Stimulated activated effector memory CD8-positive, alpha-beta T cell treated with anti-CD3 and anti-CD28 coated beads, Interleukin-12 subunit alpha, Interleukin-12 subunit beta, amount 100 ng/mL, for 72 hours (primary cell): ENCODE data around the gene SP9.

ENCODE experiments used
- ATAC-seq: fragments of 150-1000 bp; cut with Tn5 transposase; 2 replicates; pipeline ENCODE4 v1.10.0; 2021
- DNase-seq, 2 donors: peaks; one replicate each; pipeline ENCODE4 v3.0.0; 2021 to 2022; ENCODE audit warnings: low spot score in 2 of 2
- H3K27ac Mint-ChIP-seq: one replicate; pipeline ENCODE4 v1.8.0; 2022; ENCODE audit warnings: mild to moderate bottlenecking, mixed read lengths
- H3K36me3 Mint-ChIP-seq: one replicate; pipeline ENCODE4 v1.8.0; 2022; ENCODE audit warnings: mild to moderate bottlenecking, mixed read lengths
- H3K4me1 Mint-ChIP-seq: one replicate; pipeline ENCODE4 v1.8.0; 2022; ENCODE audit warnings: mixed read lengths
- H3K4me3 Mint-ChIP-seq: one replicate; pipeline ENCODE4 v1.8.0; 2022; ENCODE audit warnings: mild to moderate bottlenecking, mixed read lengths
- H3K9me3 Mint-ChIP-seq: one replicate; pipeline ENCODE4 v1.8.0; 2022; ENCODE audit warnings: mixed read lengths

Gene SP9

GRCh38 chr2:174334781-174335251 lies at the start of gene SP9:
Gene SP9 (plus strand): TSS chr2:174334954. CDS start chr2:174335093, 139 bp downstream.
- Mint-ChIP-seq H3K27ac (no peak within 1 kb of the TSS), H3K4me1 (peaks cover 36% of the 10 kb centered on the region), H3K9me3 (no peaks in the 10 kb centered on the region), H3K36me3 (peaks cover 17% of the 10 kb centered on the region), H3K4me3 (peak within 1 kb of the TSS; percentile 72)
- peak; percentile 17 for ATAC-seq
- DNase-seq, result peak in 1 of 2 donors; percentile 60

GRCh38 chr2:174286172-174286571 lies 48.6 kb upstream of the SP9 start:
- DNase-seq (no peak), ATAC-seq (no peak)
- H3K4me3 Mint-ChIP-seq, result no peak overlapping the region
- no peaks in the 10 kb centered on the region for H3K4me1 Mint-ChIP-seq
- H3K9me3 Mint-ChIP-seq, result no peaks in the 10 kb centered on the region
- H3K36me3 Mint-ChIP-seq, result no peaks in the 10 kb centered on the region
- no peak overlapping the region for H3K27ac Mint-ChIP-seq

DNA sequence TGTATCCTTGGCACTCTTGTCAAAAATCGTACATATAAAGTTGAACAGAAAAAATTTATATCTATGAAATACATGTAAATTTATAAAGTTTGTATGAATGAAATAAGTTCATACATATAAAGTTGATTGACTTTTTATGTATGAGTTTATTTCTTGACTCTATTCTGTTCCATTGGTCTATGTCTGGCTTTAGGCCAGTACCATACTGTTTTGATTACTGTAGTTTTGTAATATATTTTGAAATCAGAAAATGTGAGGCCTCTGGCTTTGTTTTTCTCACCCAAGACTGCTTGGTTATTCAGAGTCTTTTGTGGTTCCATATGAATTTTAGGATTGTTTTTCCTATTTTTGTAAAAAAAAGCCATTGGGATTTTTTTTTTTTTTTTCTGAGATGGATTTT lies 41.8 kb upstream of the SP9 start:
- no peaks in the 10 kb centered on the region for H3K4me1 Mint-ChIP-seq

DNA sequence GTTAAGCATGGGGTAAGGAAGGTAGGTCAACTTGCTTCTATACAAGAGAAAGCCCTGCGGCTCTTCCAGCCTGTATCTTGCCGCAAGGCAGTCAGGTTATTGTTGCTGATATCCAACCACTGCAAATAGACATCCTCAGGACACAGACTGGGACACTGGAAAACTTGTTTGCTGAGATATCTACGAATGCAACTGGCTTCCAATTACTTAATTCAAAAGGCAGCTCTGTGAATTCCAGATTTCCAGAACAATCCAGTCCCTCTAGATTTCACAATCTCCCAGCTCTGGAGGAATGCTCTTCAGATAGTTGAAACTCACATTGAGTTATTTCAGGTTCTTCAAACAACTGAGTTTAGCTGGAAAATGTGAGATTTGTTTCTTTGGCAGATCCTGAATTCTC lies 34.6 kb upstream of the SP9 start:
- DNase-seq (no peak), ATAC-seq (no peak)
- H3K27ac Mint-ChIP-seq, result no peak overlapping the region
- H3K4me1 Mint-ChIP-seq, result no peaks in the 10 kb centered on the region
- H3K9me3 Mint-ChIP-seq, result no peaks in the 10 kb centered on the region
- H3K36me3 Mint-ChIP-seq, result no peaks in the 10 kb centered on the region
- H3K4me3 Mint-ChIP-seq, result no peak overlapping the region

More for the DNA sequence above, 41.8 kb upstream of the SP9 start:
- Mint-ChIP-seq H3K4me3 (no peak overlapping the region), H3K9me3 (no peaks in the 10 kb centered on the region), H3K27ac (no peak overlapping the region), H3K36me3 (no peaks in the 10 kb centered on the region)
- ATAC-seq (no peak), DNase-seq (no peak)

DNA sequence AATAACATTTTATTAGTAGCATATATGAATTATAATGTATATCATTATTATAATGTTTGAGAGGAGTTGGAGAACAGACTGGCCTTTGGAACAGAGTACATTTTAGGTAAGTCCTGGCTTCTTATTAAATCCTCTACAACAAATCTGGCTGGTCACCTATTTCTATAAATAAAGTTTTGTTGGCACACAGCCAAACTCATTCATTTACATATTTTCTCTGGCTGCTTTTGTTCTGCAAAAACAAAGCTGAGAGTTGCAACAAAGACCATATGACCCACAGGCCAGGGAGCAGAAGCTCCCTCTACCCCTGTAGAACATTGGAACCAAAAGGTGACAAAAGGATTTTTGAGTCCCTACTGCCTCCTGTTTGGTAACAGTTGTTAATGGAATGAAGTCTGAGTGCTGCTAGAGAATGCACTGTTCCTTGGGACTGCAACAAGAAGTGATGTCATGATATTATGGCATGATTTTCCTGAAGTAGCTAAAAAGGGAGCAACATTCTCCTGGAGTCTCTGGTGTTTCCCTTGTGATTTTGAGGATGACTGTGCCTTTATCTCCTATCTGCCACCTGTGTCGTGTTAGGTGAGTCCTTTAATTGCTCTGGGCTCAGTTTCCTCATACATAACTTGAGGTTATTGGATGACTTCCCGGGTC lies 22.0 kb upstream of the SP9 start:
- Mint-ChIP-seq H3K9me3 (no peaks in the 10 kb centered on the region), H3K36me3 (no peaks in the 10 kb centered on the region), H3K4me1 (peaks cover 6% of the 10 kb centered on the region), H3K27ac (no peak overlapping the region), H3K4me3 (no peak overlapping the region)
- DNase-seq (no peak), ATAC-seq (no peak)

GRCh38 chr2:174322149-174322548 lies 12.6 kb upstream of the SP9 start:
- H3K27ac Mint-ChIP-seq, result no peak overlapping the region

DNA sequence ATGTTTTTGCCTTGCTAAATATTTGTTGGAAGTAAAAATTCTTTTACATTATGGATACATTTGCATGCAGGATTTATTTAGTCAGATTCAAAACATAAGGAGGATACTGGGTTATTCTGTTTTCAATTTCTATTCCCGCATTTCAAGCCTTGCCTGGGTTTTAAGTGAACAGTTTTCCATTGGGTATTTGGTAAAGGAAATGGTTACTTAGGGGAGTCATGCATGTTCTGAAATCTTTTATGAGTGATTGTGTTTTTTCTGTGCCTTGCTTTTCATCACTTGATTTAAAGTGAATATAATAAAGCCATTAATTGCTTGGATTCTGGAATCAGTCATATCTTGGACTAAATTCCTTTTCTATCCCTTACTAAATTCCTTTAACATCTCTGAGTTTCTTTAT lies 12.0 kb upstream of the SP9 start:
- DNase-seq (no peak), ATAC-seq (no peak)
- Mint-ChIP-seq H3K4me1 (peaks cover 13% of the 10 kb centered on the region), H3K9me3 (no peaks in the 10 kb centered on the region), H3K4me3 (no peak overlapping the region), H3K36me3 (peaks cover 4% of the 10 kb centered on the region), H3K27ac (no peak overlapping the region)

More at GRCh38 chr2:174322149-174322548, 12.6 kb upstream of the SP9 start:
- DNase-seq (no peak), ATAC-seq (no peak)
- H3K9me3 Mint-ChIP-seq, result no peaks in the 10 kb centered on the region
- peaks cover 7% of the 10 kb centered on the region for H3K4me1 Mint-ChIP-seq
- H3K4me3 Mint-ChIP-seq, result no peak overlapping the region
- H3K36me3 Mint-ChIP-seq, result peaks cover 4% of the 10 kb centered on the region

DNA sequence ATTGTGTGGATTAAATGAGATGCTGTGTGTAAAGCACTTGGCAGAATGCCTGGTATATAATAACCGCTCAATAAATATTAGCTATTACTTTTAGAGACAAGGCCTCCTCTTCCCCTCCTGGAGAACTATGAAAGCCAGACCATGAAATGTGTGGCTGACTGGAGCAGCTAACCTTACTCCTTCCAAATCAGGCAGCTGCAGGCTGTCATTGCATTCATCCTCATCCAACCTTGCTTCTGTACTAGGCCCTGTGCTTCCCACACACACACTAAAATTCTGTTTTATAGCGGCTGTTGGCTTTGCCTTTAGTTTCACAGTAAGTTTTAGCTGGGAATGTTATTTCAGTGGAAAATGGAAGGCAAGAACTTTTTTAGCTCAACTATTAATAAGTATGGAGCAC lies 10.2 kb upstream of the SP9 start:
- Mint-ChIP-seq H3K9me3 (no peaks in the 10 kb centered on the region), H3K4me1 (peaks cover 29% of the 10 kb centered on the region), H3K27ac (no peak overlapping the region), H3K4me3 (no peak overlapping the region), H3K36me3 (peaks cover 4% of the 10 kb centered on the region)
- DNase-seq, result no peak
- ATAC-seq, result no peak

- no peak for DNase-seq
- H3K27ac Mint-ChIP-seq, result no peak overlapping the region
Observed at GRCh38 chr2:174325373-174326160, 9.2 kb upstream of the SP9 start.

DNA sequence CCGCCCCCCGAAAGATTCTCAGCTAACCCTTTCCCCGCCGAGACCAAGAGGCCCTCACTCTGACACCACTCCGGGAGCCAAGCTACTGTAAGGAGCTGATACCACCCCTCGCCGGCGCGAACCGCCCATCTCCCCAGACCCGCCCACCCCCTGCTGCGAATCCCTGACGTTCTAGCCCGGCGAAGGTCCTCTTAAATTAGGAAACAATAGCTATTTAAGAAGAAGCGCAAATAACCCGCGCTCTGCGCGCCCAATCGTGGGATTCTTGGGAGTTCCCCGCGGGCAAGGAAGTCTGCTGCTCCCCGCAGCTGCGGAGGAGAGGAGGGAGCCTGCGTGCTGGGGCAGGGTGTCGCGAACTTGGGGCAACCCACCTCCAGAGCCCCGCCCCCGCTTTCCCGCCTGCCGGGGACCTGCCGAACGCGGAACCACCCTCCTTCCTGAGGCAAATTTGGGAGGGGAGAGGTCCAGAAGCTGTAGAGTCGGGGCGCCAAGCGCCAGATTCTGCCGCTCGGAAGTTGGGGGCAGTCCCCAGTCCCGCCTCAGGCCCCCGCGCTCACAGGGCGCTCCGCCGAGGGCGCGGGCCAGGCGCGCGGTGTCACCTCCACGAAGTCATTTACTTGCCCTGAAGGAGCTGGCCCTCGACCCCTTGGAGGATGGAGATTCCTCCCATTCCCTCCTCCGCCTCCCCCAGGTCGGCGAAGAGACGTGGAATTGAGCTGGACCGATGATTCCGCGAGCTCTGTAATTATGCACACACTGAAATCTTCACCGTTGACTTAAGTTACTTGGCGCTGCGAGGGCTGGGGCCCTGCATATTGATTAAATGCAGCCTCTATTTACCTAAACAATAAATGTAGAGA lies 8.4 kb upstream of the SP9 start:
- Mint-ChIP-seq H3K4me1 (peaks cover 29% of the 10 kb centered on the region), H3K9me3 (no peaks in the 10 kb centered on the region), H3K36me3 (peaks cover 4% of the 10 kb centered on the region), H3K4me3 (peak overlapping the region; percentile 66), H3K27ac (no peak overlapping the region)
- DNase-seq (peak in 1 of 2 donors; percentile 61), ATAC-seq (peak; percentile 61)

More at GRCh38 chr2:174325373-174326160, 9.2 kb upstream of the SP9 start:
- Mint-ChIP-seq H3K4me1 (peaks cover 29% of the 10 kb centered on the region), H3K9me3 (no peaks in the 10 kb centered on the region), H3K36me3 (peaks cover 4% of the 10 kb centered on the region), H3K4me3 (peak overlapping the region; percentile 66)
- ATAC-seq, result no peak

- Mint-ChIP-seq H3K36me3 (peaks cover 5% of the 10 kb centered on the region), H3K4me1 (peaks cover 30% of the 10 kb centered on the region), H3K4me3 (peak overlapping the region; percentile 66), H3K9me3 (no peaks in the 10 kb centered on the region), H3K27ac (peak overlapping the region; percentile 32)
- ATAC-seq (peak; percentile 71), DNase-seq (peak in 1 of 2 donors; percentile 58)
Observed at GRCh38 chr2:174327021-174327840, 7.5 kb upstream of the SP9 start.

DNA sequence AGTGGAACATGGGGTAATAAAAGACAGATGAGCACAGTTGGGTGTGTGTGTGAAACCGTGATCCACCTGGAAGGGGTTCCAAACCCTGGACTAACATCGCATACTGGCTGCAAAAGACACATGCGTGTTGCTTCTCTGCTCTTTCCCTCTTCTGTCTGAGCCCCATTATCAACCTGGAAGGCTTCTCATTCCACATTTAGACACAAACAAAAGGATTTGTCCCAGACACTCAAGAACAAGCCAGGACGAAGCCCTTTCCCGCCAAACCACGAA lies 7.0 kb upstream of the SP9 start:
- H3K4me1 Mint-ChIP-seq, result peaks cover 36% of the 10 kb centered on the region
- peak overlapping the region; percentile 32 for H3K27ac Mint-ChIP-seq
- H3K36me3 Mint-ChIP-seq, result peaks cover 10% of the 10 kb centered on the region
- ATAC-seq (no peak), DNase-seq (no peak)
- H3K9me3 Mint-ChIP-seq, result no peaks in the 10 kb centered on the region
- H3K4me3 Mint-ChIP-seq, result peak overlapping the region; percentile 66

GRCh38 chr2:174328114-174328960 lies 6.4 kb upstream of the SP9 start:
- no peak for ATAC-seq
- H3K27ac Mint-ChIP-seq, result no peak overlapping the region
- DNase-seq, result no peak
- H3K4me1 Mint-ChIP-seq, result peaks cover 41% of the 10 kb centered on the region
- peaks cover 16% of the 10 kb centered on the region for H3K36me3 Mint-ChIP-seq
- H3K9me3 Mint-ChIP-seq, result no peaks in the 10 kb centered on the region
- H3K4me3 Mint-ChIP-seq, result peak overlapping the region; percentile 66
